ENCODE data around the gene ARHGAP45.

DNA sequence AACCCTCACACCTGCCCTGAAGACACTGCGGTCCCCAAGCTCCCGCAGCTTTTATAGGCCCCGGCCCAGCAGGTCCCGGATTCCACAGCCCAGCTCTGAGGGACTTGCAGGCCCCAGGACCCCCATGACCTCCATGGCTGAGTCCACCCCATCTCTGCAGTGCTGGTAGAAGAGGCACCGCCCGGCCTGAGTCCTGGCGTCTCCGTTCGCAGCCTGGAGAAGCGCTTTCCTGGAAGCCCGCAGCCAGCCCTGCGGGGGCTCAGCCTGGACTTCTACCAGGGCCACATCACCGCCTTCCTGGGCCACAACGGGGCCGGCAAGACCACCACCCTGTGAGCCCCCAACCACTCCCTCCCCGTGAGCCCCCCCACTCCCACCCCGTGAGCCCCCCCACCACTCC, 17.9 kb upstream of the ARHGAP45 start:
- TF ChIP-seq CTCF (IDR thresholded peaks at IDR 0.05; ENCODE audit: low read depth, low read length) (no peak), EZH2phosphoT487 (IDR thresholded peaks at IDR 0.05; ENCODE audit: low read depth) (no peak)
